Measurements from ENCODE around the gene ZNF423.

DNA sequence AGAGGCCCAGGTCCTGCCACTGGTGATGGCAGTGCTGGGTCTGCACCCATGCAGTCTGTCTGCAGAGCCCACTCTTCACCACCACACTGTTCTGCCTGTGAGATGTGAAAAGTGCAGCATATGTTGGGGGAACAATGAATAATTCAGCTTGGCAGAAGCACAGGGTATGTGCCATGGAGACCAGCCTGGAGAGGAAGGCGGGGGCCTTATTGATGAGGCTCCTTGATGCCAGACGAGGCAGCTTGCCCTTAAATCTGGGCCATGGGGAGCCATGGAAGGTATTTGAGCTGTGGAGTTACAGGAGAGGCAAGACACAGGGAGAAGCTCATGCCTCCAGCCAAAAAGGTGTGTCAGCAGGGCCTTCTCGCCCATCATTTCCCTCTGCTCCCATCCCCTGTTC lies 357.6 kb downstream of the ZNF423 start:
- TF ChIP-seq, protein P1, sequence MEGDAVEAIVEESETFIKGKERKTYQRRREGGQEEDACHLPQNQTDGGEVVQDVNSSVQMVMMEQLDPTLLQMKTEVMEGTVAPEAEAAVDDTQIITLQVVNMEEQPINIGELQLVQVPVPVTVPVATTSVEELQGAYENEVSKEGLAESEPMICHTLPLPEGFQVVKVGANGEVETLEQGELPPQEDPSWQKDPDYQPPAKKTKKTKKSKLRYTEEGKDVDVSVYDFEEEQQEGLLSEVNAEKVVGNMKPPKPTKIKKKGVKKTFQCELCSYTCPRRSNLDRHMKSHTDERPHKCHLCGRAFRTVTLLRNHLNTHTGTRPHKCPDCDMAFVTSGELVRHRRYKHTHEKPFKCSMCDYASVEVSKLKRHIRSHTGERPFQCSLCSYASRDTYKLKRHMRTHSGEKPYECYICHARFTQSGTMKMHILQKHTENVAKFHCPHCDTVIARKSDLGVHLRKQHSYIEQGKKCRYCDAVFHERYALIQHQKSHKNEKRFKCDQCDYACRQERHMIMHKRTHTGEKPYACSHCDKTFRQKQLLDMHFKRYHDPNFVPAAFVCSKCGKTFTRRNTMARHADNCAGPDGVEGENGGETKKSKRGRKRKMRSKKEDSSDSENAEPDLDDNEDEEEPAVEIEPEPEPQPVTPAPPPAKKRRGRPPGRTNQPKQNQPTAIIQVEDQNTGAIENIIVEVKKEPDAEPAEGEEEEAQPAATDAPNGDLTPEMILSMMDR (IDR thresholded peaks at IDR 0.05), result no peak
- no peak for TF ChIP-seq POLR2AphosphoS5 (IDR thresholded peaks at IDR 0.05)
